NK-92 (cell line): Measurements from ENCODE around the gene EDC3.
"Not testable (repeated sequence)": the region's sequence is repeated elsewhere in the genome, so short reads cannot be mapped to it uniquely, and the experiment has no call there.

Experiments
- DNase-seq: peaks from one replicate; lab custom pipeline; 2025; ENCODE audit not compliant: unreplicated experiment; lab: John Stamatoyannopoulos, UW

Gene EDC3

GRCh38 chr15:74612677-74613076 is 83.1 kb downstream of the EDC3 start:
- DNase-seq = no peak

GRCh38 chr15:74611834-74612233 is 84.0 kb downstream of the EDC3 start:
- no peak for DNase-seq

- DNase-seq = no peak
Observed at GRCh38 chr15:74611341-74611740, 84.5 kb downstream of the EDC3 start.

- no peak for DNase-seq
Observed at GRCh38 chr15:74610302-74610951, 85.4 kb downstream of the EDC3 start.

GRCh38 chr15:74609938-74610301 is 85.9 kb downstream of the EDC3 start:
- DNase-seq = no peak

GRCh38 chr15:74608786-74609185 is 87.0 kb downstream of the EDC3 start:
- DNase-seq = no peak

- no peak for DNase-seq
Observed at GRCh38 chr15:74605795-74606150, 90.1 kb downstream of the EDC3 start.

GRCh38 chr15:74604983-74605794 is 90.6 kb downstream of the EDC3 start:
- DNase-seq = no peak

GRCh38 chr15:74603789-74604705 is 91.8 kb downstream of the EDC3 start:
- no peak for DNase-seq

- no peak for DNase-seq
Observed at GRCh38 chr15:74603026-74603788, 92.6 kb downstream of the EDC3 start.

- DNase-seq = no peak
Observed at GRCh38 chr15:74599156-74599555, 96.7 kb downstream of the EDC3 start.

GRCh38 chr15:74598126-74598842 is 97.5 kb downstream of the EDC3 start:
- DNase-seq = peak; percentile 50

- not testable (repeated sequence) for DNase-seq
Observed at GRCh38 chr15:74597146-74597705, 98.6 kb downstream of the EDC3 start.

GRCh38 chr15:74596736-74597135 is 99.1 kb downstream of the EDC3 start:
- DNase-seq = not testable (repeated sequence)

GRCh38 chr15:74595271-74595670 is 100.6 kb downstream of the EDC3 start:
- DNase-seq = no peak

- DNase-seq = no peak
Observed at GRCh38 chr15:74594455-74594854, 101.4 kb downstream of the EDC3 start.

GRCh38 chr15:74593122-74593521 is 102.7 kb downstream of the EDC3 start:
- DNase-seq = no peak

- no peak for DNase-seq
Observed at GRCh38 chr15:74592222-74592621, 103.6 kb downstream of the EDC3 start.

- DNase-seq = no peak
Observed at GRCh38 chr15:74589826-74590225, 106.0 kb downstream of the EDC3 start.

GRCh38 chr15:74585857-74586256 is 110.0 kb downstream of the EDC3 start:
- no peak for DNase-seq
